DND-41 (cell line): ENCODE data around the gene TF.

Source experiments
- ATAC-seq: fragments of 200-7000 bp; cut with Tn5 transposase; 3 replicates; pipeline ENCODE4 v1.9.1; 2021; ENCODE audit warnings: low read depth; ENCODE audit not compliant: insufficient read depth
- DNase-seq: peaks from one replicate; pipeline ENCODE4 v3.0.0-alpha.2; 2020
- H2AFZ ChIP-seq: 2 replicates; pipeline ENCODE4 v1.6.0; 2012; ENCODE audit warnings: low read depth, low read length
- H3K27ac ChIP-seq: 2 replicates; pipeline ENCODE4 v1.5.1; 2012; ENCODE audit warnings: low read length, inconsistent platforms
- H3K27me3 ChIP-seq: fragments of 200-600 bp; sonication (generic); 2 replicates; pipeline ENCODE4 v1.6.0; 2012; ENCODE audit warnings: low read length, mild to moderate bottlenecking, inconsistent platforms; ENCODE audit not compliant: insufficient read depth, poor library complexity
- H3K36me3 ChIP-seq: 2 replicates; pipeline ENCODE4 v1.5.1; 2012; ENCODE audit warnings: low read length, inconsistent platforms; ENCODE audit not compliant: insufficient read depth
- H3K4me1 ChIP-seq: 2 replicates; pipeline ENCODE4 v1.5.1; 2012; ENCODE audit warnings: mild to moderate bottlenecking, low read length; ENCODE audit not compliant: insufficient read depth
- H3K4me2 ChIP-seq: 2 replicates; pipeline ENCODE4 v1.6.0; 2012; ENCODE audit warnings: mild to moderate bottlenecking, moderate library complexity, low read length, inconsistent platforms; ENCODE audit not compliant: insufficient read depth
- H3K4me3 ChIP-seq, 2 experiments: fragments of 200-600 bp in 1 of 2; shearing (Covaris generic) in 1 of 2; 2 replicates each; pipeline ENCODE4 v1.5.1; 2012 to 2016; ENCODE audit warnings: inconsistent platforms in 2 of 2, low read length in 2 of 2, mild to moderate bottlenecking in 2 of 2, low read depth in 1 of 2, moderate library complexity in 1 of 2
- H3K79me2 ChIP-seq: 2 replicates; pipeline ENCODE4 v1.6.0; 2012; ENCODE audit warnings: low read length, inconsistent platforms; ENCODE audit not compliant: insufficient read depth
- H3K9ac ChIP-seq: 2 replicates; pipeline ENCODE4 v1.6.0; 2012; ENCODE audit warnings: low read depth, mild to moderate bottlenecking, inconsistent platforms, low read length, moderate library complexity
- H3K9me3 ChIP-seq: 2 replicates; pipeline ENCODE4 v1.5.1; 2012; ENCODE audit warnings: low read length, moderate library complexity, mild to moderate bottlenecking, inconsistent platforms; ENCODE audit not compliant: insufficient read depth, severe bottlenecking
- H4K20me1 ChIP-seq: 2 replicates; pipeline ENCODE4 v1.6.0; 2012; ENCODE audit warnings: low read length; ENCODE audit not compliant: insufficient read depth
- CTCF ChIP-seq: IDR thresholded peaks from 2 replicates; pipeline ENCODE4 v1.5.1; 2012; ENCODE audit warnings: borderline replicate concordance, low read length, moderate library complexity, mild to moderate bottlenecking; ENCODE audit not compliant: poor library complexity, severe bottlenecking; ENCODE audit errors: extremely low read depth
- EZH2 ChIP-seq: IDR thresholded peaks from 3 replicates; pipeline ENCODE4 v1.6.1; 2012; ENCODE audit warnings: borderline replicate concordance, low read depth, mild to moderate bottlenecking, moderate library complexity, low read length, inconsistent platforms; ENCODE audit not compliant: severe bottlenecking

The TF gene

DNA sequence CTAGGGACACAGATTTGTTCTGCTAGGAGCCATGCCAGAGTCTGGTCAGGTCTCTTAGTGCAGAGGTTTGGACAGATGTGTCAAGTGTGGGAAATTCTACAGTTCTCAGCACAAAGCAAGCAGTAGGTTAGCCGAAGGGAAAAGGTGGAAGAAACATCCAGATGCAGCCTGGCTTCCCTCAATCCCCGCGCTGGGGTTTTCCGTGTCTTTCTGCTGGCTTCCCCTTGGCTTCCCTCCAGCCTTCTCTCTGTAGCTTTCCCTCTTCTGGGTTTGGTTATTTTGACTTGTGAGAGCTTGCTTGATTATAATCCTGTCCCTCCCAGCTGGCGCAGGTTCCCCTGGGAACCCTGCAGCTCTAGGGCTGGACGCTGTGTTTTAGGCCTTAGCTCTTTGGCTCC lies 4.1 kb downstream of the TF start:
- no peak for ATAC-seq
- Histone ChIP-seq H4K20me1 (no peaks in the 10 kb centered on the region), H3K36me3 (no peaks in the 10 kb centered on the region), H3K4me1 (no peaks in the 10 kb centered on the region), H3K9ac (no peak overlapping the region), H3K9me3 (no peaks in the 10 kb centered on the region), H3K4me3 (no peak overlapping the region), H2AFZ (no peak overlapping the region), H3K27ac (no peak overlapping the region), H3K4me2 (no peak overlapping the region), H3K27me3 (no peaks in the 10 kb centered on the region), H3K79me2 (no peaks in the 10 kb centered on the region)
- DNase-seq = no peak
- TF ChIP-seq CTCF (no peak), EZH2 (no peak)

- H3K9me3 ChIP-seq = no peaks in the 10 kb centered on the region
- H3K79me2 ChIP-seq = no peaks in the 10 kb centered on the region
- H3K27me3 ChIP-seq = no peaks in the 10 kb centered on the region
- H3K9ac ChIP-seq = no peak overlapping the region
- DNase-seq (no peak), ATAC-seq (no peak)
- H3K4me2 ChIP-seq = no peak overlapping the region
- no peak overlapping the region for H3K27ac ChIP-seq
- no peak for TF ChIP-seq CTCF
- TF ChIP-seq EZH2 = no peak
- H3K36me3 ChIP-seq = no peaks in the 10 kb centered on the region
- H3K4me3 ChIP-seq = no peak overlapping the region
- H2AFZ ChIP-seq = no peak overlapping the region
- H3K4me1 ChIP-seq = no peaks in the 10 kb centered on the region
- H4K20me1 ChIP-seq = no peaks in the 10 kb centered on the region
Observed at GRCh38 chr3:133753107-133753778, 7.0 kb downstream of the TF start.

GRCh38 chr3:133753779-133754164 lies 7.6 kb downstream of the TF start:
- ATAC-seq (no peak), DNase-seq (no peak)

More at GRCh38 chr3:133753779-133754164, 7.6 kb downstream of the TF start:
- Histone ChIP-seq H3K27me3 (no peaks in the 10 kb centered on the region), H2AFZ (no peak overlapping the region), H3K4me1 (no peaks in the 10 kb centered on the region), H3K9ac (no peak overlapping the region), H4K20me1 (no peaks in the 10 kb centered on the region), H3K79me2 (no peaks in the 10 kb centered on the region), H3K4me2 (no peak overlapping the region), H3K27ac (no peak overlapping the region), H3K4me3 (no peak overlapping the region), H3K9me3 (no peaks in the 10 kb centered on the region), H3K36me3 (no peaks in the 10 kb centered on the region)
- TF ChIP-seq CTCF = no peak
- no peak for TF ChIP-seq EZH2
